Activated CD8-positive, alpha-beta T cell treated with anti-CD3 and anti-CD28 coated beads, Interleukin-2, amount 10 ng/mL, durations not matched to agents 7 days and 5 days (primary cell): ENCODE data around the gene HPCAL1. TPM values are rescaled to one million over a fixed set of nuclear protein-coding genes. Genes with fewer than 3 reads are reported as not detected.

ENCODE experiments used
- ATAC-seq: fragments of 150-1000 bp; cut with Tn5 transposase; one replicate; pipeline ENCODE4 v1.10.0; 2021; ENCODE audit warnings: moderate library complexity
- CTCF ChIA-PET: fragments of 350-600 bp; sonication (Branson Sonifier 250); formaldehyde crosslinking; loops from one replicate; lab custom pipeline; 2021; ENCODE audit warnings: antibody characterized with exemption; lab: Charles Lee
- POLR2A ChIA-PET: fragments of 350-600 bp; sonication (Branson Sonifier 250); formaldehyde crosslinking; loops from one replicate; lab custom pipeline; 2021; ENCODE audit warnings: antibody characterized with exemption; lab: Charles Lee
- DNase-seq: peaks from one replicate; pipeline ENCODE4 v3.0.0-alpha.2; 2020
- H3K27ac Mint-ChIP-seq: one replicate; pipeline ENCODE4 v1.8.0; 2021; ENCODE audit warnings: mild to moderate bottlenecking, mixed read lengths
- H3K27me3 Mint-ChIP-seq: one replicate; pipeline ENCODE4 v1.8.0; 2021; ENCODE audit warnings: low read depth, mixed read lengths
- H3K36me3 Mint-ChIP-seq: one replicate; pipeline ENCODE4 v1.8.0; 2021; ENCODE audit warnings: low read depth, mixed read lengths
- H3K4me1 Mint-ChIP-seq: one replicate; pipeline ENCODE4 v1.8.0; 2021; ENCODE audit warnings: low read depth, mixed read lengths
- H3K4me3 Mint-ChIP-seq: one replicate; pipeline ENCODE4 v1.8.0; 2021; ENCODE audit warnings: mild to moderate bottlenecking, mixed read lengths
- H3K9me3 Mint-ChIP-seq: one replicate; pipeline ENCODE4 v1.8.0; 2022; ENCODE audit warnings: mixed read lengths; ENCODE audit not compliant: insufficient read depth
- total RNA-seq, 2 experiments: library from RNA; stranded (reverse); gene quantifications; one replicate each; pipeline ENCODE4 v1.2.3, GENCODE V29; 2021

Gene HPCAL1
- total RNA-seq, 2 experiments from 2014 or later: 55.8 to 56.6 TPM

GRCh38 chr2:10355471-10356438, 53.1 kb downstream of the HPCAL1 start:
- peaks cover 19% of the 10 kb centered on the region for H3K4me1 Mint-ChIP-seq
- DNase-seq (no peak), ATAC-seq (no peak)
- no peaks in the 10 kb centered on the region for H3K9me3 Mint-ChIP-seq
- H3K27ac Mint-ChIP-seq: peak overlapping the region; percentile 47
- CTCF ChIA-PET: interaction anchor here (2.4 kb wide), 1 partner anchor 53 kb away, joined by 7 read pairs; no protein-coding TSS in a partner anchor
- H3K4me3 Mint-ChIP-seq: no peak overlapping the region
- no peaks in the 10 kb centered on the region for H3K27me3 Mint-ChIP-seq
- H3K36me3 Mint-ChIP-seq: peaks cover 2% of the 10 kb centered on the region
- POLR2A ChIA-PET: no interaction called here

GRCh38 chr2:10356439-10356811, 53.7 kb downstream of the HPCAL1 start:
- POLR2A ChIA-PET: no interaction called here
- no peaks in the 10 kb centered on the region for H3K27me3 Mint-ChIP-seq
- no peak for DNase-seq
- H3K4me1 Mint-ChIP-seq: peaks cover 15% of the 10 kb centered on the region
- H3K9me3 Mint-ChIP-seq: no peaks in the 10 kb centered on the region
- peaks cover 2% of the 10 kb centered on the region for H3K36me3 Mint-ChIP-seq
- CTCF ChIA-PET: no interaction called here
- H3K4me3 Mint-ChIP-seq: no peak overlapping the region
- no peak for ATAC-seq
- no peak overlapping the region for H3K27ac Mint-ChIP-seq

GRCh38 chr2:10357193-10358169, 54.8 kb downstream of the HPCAL1 start:
- no peaks in the 10 kb centered on the region for H3K27me3 Mint-ChIP-seq
- no peak for ATAC-seq
- DNase-seq: no peak
- H3K4me1 Mint-ChIP-seq: peaks cover 15% of the 10 kb centered on the region
- peaks cover 2% of the 10 kb centered on the region for H3K36me3 Mint-ChIP-seq
- H3K4me3 Mint-ChIP-seq: no peak overlapping the region
- ChIA-PET POLR2A (no interaction called here), CTCF (no interaction called here)
- no peaks in the 10 kb centered on the region for H3K9me3 Mint-ChIP-seq
- no peak overlapping the region for H3K27ac Mint-ChIP-seq

- no peak for DNase-seq
- ATAC-seq: no peak
- CTCF ChIA-PET: interaction anchor here (1.0 kb wide), 1 partner anchor 50 kb away, joined by 3 read pairs; no protein-coding TSS in a partner anchor
- H3K9me3 Mint-ChIP-seq: no peaks in the 10 kb centered on the region
- no peak overlapping the region for H3K27ac Mint-ChIP-seq
- H3K4me3 Mint-ChIP-seq: no peak overlapping the region
- POLR2A ChIA-PET: no interaction called here
- H3K27me3 Mint-ChIP-seq: no peaks in the 10 kb centered on the region
- peaks cover 2% of the 10 kb centered on the region for H3K36me3 Mint-ChIP-seq
- peaks cover 15% of the 10 kb centered on the region for H3K4me1 Mint-ChIP-seq
Measured at GRCh38 chr2:10359246-10359645, 56.5 kb downstream of the HPCAL1 start.

GRCh38 chr2:10359731-10360329, 57.1 kb downstream of the HPCAL1 start:
- ChIA-PET CTCF (no interaction called here), POLR2A (interaction anchor here (0.5 kb wide), 1 partner anchor 227 kb away, joined by 3 read pairs; no protein-coding TSS in a partner anchor)
- Mint-ChIP-seq H3K4me1 (peaks cover 13% of the 10 kb centered on the region), H3K27me3 (no peaks in the 10 kb centered on the region), H3K9me3 (no peaks in the 10 kb centered on the region), H3K27ac (no peak overlapping the region), H3K36me3 (peaks cover under 1% of the 10 kb centered on the region), H3K4me3 (no peak overlapping the region)
- no peak for ATAC-seq
- no peak for DNase-seq

GRCh38 chr2:10360460-10360849, 57.8 kb downstream of the HPCAL1 start:
- DNase-seq (no peak), ATAC-seq (no peak)
- Mint-ChIP-seq H3K27ac (peak overlapping the region; percentile 1), H3K27me3 (no peaks in the 10 kb centered on the region), H3K4me3 (no peak overlapping the region), H3K9me3 (no peaks in the 10 kb centered on the region), H3K36me3 (no peaks in the 10 kb centered on the region), H3K4me1 (peaks cover 12% of the 10 kb centered on the region)
- ChIA-PET CTCF (no interaction called here), POLR2A (no interaction called here)

GRCh38 chr2:10360850-10361588, 58.3 kb downstream of the HPCAL1 start:
- Mint-ChIP-seq H3K27ac (peak overlapping the region; percentile 1), H3K9me3 (no peaks in the 10 kb centered on the region), H3K27me3 (no peaks in the 10 kb centered on the region), H3K36me3 (no peaks in the 10 kb centered on the region), H3K4me3 (no peak overlapping the region), H3K4me1 (peaks cover 7% of the 10 kb centered on the region)
- no peak for DNase-seq
- CTCF ChIA-PET: no interaction called here
- no peak for ATAC-seq
- POLR2A ChIA-PET: no interaction called here

- no peaks in the 10 kb centered on the region for H3K9me3 Mint-ChIP-seq
- DNase-seq (no peak), ATAC-seq (no peak)
- H3K4me1 Mint-ChIP-seq: no peaks in the 10 kb centered on the region
- no peaks in the 10 kb centered on the region for H3K27me3 Mint-ChIP-seq
- no peak overlapping the region for H3K4me3 Mint-ChIP-seq
- ChIA-PET POLR2A (no interaction called here), CTCF (interaction anchor here (1.0 kb wide), 1 partner anchor 47 kb away, joined by 3 read pairs; no protein-coding TSS in a partner anchor)
- H3K36me3 Mint-ChIP-seq: no peaks in the 10 kb centered on the region
- no peak overlapping the region for H3K27ac Mint-ChIP-seq
Measured at GRCh38 chr2:10362096-10362897, 59.6 kb downstream of the HPCAL1 start.

- no peak overlapping the region for H3K27ac Mint-ChIP-seq
- no peak for DNase-seq
- ChIA-PET CTCF (interaction anchor here (1.0 kb wide), 1 partner anchor 58 kb away, joined by 3 read pairs; no protein-coding TSS in a partner anchor), POLR2A (no interaction called here)
- no peaks in the 10 kb centered on the region for H3K9me3 Mint-ChIP-seq
- H3K4me3 Mint-ChIP-seq: no peak overlapping the region
- no peaks in the 10 kb centered on the region for H3K27me3 Mint-ChIP-seq
- no peaks in the 10 kb centered on the region for H3K36me3 Mint-ChIP-seq
- no peaks in the 10 kb centered on the region for H3K4me1 Mint-ChIP-seq
- no peak for ATAC-seq
Measured at GRCh38 chr2:10362898-10363454, 60.3 kb downstream of the HPCAL1 start.
